GM06990 (cell line): ENCODE results near the gene SACS.

Experiments used
- DNase-seq: peaks from one replicate; pipeline ENCODE4 v3.0.0-alpha.2; 2011; ENCODE audit not compliant: insufficient read length; ENCODE audit errors: extremely low read depth
- H3K27me3 ChIP-seq: replicated peaks from 2 replicates; pipeline ENCODE4 v1.6.0; 2011; ENCODE audit warnings: low read length; ENCODE audit not compliant: control insufficient read depth, insufficient read depth
- H3K36me3 ChIP-seq: 2 replicates; pipeline ENCODE4 v1.5.1; 2011; ENCODE audit warnings: low read length; ENCODE audit not compliant: control insufficient read depth, insufficient read depth
- H3K4me3 ChIP-seq: replicated peaks from 2 replicates; pipeline ENCODE4 v1.5.1; 2011; ENCODE audit warnings: low read depth, mild to moderate bottlenecking, control low read depth, low read length
- CTCF ChIP-seq: IDR thresholded peaks from 2 replicates; pipeline ENCODE4 v1.5.1; 2011; ENCODE audit warnings: low read length, control low read depth, mild to moderate bottlenecking, inconsistent platforms; ENCODE audit not compliant: insufficient read depth, poor library complexity, severe bottlenecking

SACS gene

GRCh38 chr13:23394821-23395220 is 38.7 kb downstream of the SACS start:
- Histone ChIP-seq H3K4me3 (no peak overlapping the region), H3K27me3 (no peaks in the 10 kb centered on the region), H3K36me3 (no peaks in the 10 kb centered on the region)
- no peak for TF ChIP-seq CTCF
- no peak for DNase-seq

GRCh38 chr13:23392925-23393645 is 40.4 kb downstream of the SACS start:
- no peaks in the 10 kb centered on the region for H3K36me3 ChIP-seq
- TF ChIP-seq CTCF: no peak
- no peak for DNase-seq
- no peaks in the 10 kb centered on the region for H3K27me3 ChIP-seq
- no peak overlapping the region for H3K4me3 ChIP-seq

GRCh38 chr13:23392313-23392712 is 41.2 kb downstream of the SACS start:
- no peak for DNase-seq
- no peak for TF ChIP-seq CTCF
- Histone ChIP-seq H3K36me3 (no peaks in the 10 kb centered on the region), H3K27me3 (no peaks in the 10 kb centered on the region), H3K4me3 (no peak overlapping the region)

- no peaks in the 10 kb centered on the region for H3K27me3 ChIP-seq
- DNase-seq: no peak
- H3K36me3 ChIP-seq: no peaks in the 10 kb centered on the region
- H3K4me3 ChIP-seq: no peak overlapping the region
- TF ChIP-seq CTCF: no peak
These were observed 41.8 kb downstream of the SACS start for GRCh38 chr13:23391752-23392151.

GRCh38 chr13:23386533-23386932 is 47.0 kb downstream of the SACS start:
- Histone ChIP-seq H3K27me3 (no peaks in the 10 kb centered on the region), H3K36me3 (no peaks in the 10 kb centered on the region), H3K4me3 (no peak overlapping the region)
- DNase-seq: no peak
- no peak for TF ChIP-seq CTCF

GRCh38 chr13:23385931-23386330 is 47.6 kb downstream of the SACS start:
- no peak for DNase-seq
- TF ChIP-seq CTCF: no peak
- Histone ChIP-seq H3K27me3 (no peaks in the 10 kb centered on the region), H3K4me3 (no peak overlapping the region), H3K36me3 (no peaks in the 10 kb centered on the region)
